Osteoblast (primary cell): ENCODE measurements around the gene TCEA3. TPM values are rescaled to one million over a fixed set of nuclear protein-coding genes. Genes with fewer than 3 reads are reported as not detected.

Experiments used
- DNase-seq: peaks from one replicate; pipeline ENCODE4 v3.0.0; 2011; ENCODE audit warnings: low spot score, mixed read lengths; ENCODE audit not compliant: insufficient read length; ENCODE audit errors: missing footprints
- H2AFZ ChIP-seq: 2 replicates; pipeline ENCODE4 v1.6.0; 2011; ENCODE audit warnings: mild to moderate bottlenecking, low read length
- H3K27ac ChIP-seq: 2 replicates; pipeline ENCODE4 v1.5.1; 2011; ENCODE audit warnings: mild to moderate bottlenecking, low read depth, low read length, moderate library complexity
- H3K27me3 ChIP-seq: 2 replicates; pipeline ENCODE4 v1.6.0; 2012; ENCODE audit warnings: mild to moderate bottlenecking, control low read depth, inconsistent platforms, low read length, moderate library complexity; ENCODE audit not compliant: insufficient read depth
- H3K36me3 ChIP-seq: 2 replicates; pipeline ENCODE4 v1.5.1; 2011; ENCODE audit warnings: mild to moderate bottlenecking, low read length, control low read depth, moderate library complexity; ENCODE audit not compliant: insufficient read depth
- H3K4me1 ChIP-seq: 2 replicates; pipeline ENCODE4 v1.5.1; 2011; ENCODE audit warnings: mild to moderate bottlenecking, low read length, control low read depth, moderate library complexity; ENCODE audit not compliant: insufficient read depth
- H3K4me2 ChIP-seq: 2 replicates; pipeline ENCODE4 v1.6.0; 2011; ENCODE audit warnings: mild to moderate bottlenecking, low read length; ENCODE audit not compliant: insufficient read depth
- H3K4me3 ChIP-seq: fragments of 200-600 bp; sonication (generic); 3 replicates; pipeline ENCODE4 v1.5.1; 2012; ENCODE audit warnings: mild to moderate bottlenecking, low read length, inconsistent platforms; ENCODE audit not compliant: insufficient read depth
- H3K79me2 ChIP-seq: 2 replicates; pipeline ENCODE4 v1.6.0; 2012; ENCODE audit warnings: mild to moderate bottlenecking, low read length, control low read depth, inconsistent platforms; ENCODE audit not compliant: insufficient read depth
- H3K9me3 ChIP-seq: 2 replicates; pipeline ENCODE4 v1.5.1; 2011; ENCODE audit warnings: low read depth, low read length, control low read depth
- H4K20me1 ChIP-seq: 2 replicates; pipeline ENCODE4 v1.6.0; 2012; ENCODE audit warnings: mild to moderate bottlenecking, low read length, control low read depth; ENCODE audit not compliant: insufficient read depth
- total RNA-seq: library from RNA; depleted of rRNA; stranded (reverse); fragments of >200 nt; gene quantifications from 2 replicates; pipeline ENCODE4 v1.2.3, GENCODE V29; 2012
- TF ChIP-seq, protein P1 (sequence below): IDR thresholded peaks from 2 replicates; pipeline ENCODE4 v1.5.1; 2011; ENCODE audit warnings: mild to moderate bottlenecking, low read depth, low read length, moderate library complexity; ENCODE audit errors: extremely low read depth

TCEA3 gene
- 28.9 and 31.5 TPM in 2 replicates for total RNA-seq

DNA sequence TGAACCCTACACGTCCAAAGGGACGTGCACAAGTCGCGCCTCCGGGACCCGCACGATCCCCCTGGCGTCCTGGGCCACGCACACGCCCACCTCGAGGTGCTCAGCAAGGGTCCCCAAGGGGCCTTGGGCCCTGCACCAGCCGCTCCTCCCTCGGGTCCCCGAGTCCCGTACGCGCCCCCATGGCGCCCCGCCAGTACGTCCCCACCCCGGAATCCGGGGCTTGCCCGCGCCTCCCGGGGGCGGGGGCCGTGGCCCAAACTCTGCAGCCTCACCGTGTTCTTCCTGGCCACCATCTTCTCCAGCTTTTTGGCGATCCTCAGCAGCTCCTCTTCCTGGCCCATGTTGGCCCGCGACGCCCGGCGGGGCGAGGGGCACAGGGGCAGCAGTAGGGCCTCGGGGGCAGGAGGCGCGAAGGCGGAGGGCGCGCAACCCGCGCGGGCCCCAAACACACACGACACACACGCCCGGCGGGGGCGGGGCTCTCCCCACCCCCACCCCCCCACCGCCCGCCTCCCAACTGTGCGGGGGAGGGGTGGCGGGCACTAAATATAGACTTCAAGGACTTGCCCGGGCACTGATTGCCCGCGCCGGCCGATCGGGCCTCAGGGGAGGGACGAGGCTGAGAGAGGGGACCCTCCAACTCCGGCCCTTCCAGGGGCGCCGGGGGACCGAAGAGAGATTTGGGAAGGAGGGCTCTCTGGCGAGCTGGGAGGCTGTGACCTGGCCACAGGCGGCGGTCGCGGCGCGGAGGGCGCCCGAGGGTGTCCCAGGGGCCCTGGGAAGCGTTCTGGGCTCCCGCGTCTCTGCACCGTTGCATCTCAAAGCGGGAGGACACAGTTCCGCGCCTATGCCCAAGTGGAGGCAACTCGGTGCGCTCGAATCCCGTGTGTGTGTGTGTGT lies at the start of gene TCEA3:
TCEA3 (minus strand) TSS at position 456 of the 900 bp plus-strand sequence; CDS start at position 341, 115 bp downstream.
- H3K27me3 ChIP-seq: no peaks in the 10 kb centered on the region
- no peaks in the 10 kb centered on the region for H3K36me3 ChIP-seq
- H4K20me1 ChIP-seq: peaks cover 6% of the 10 kb centered on the region
- H3K4me3 ChIP-seq: peak within 1 kb of the TSS; percentile 76
- DNase-seq: peak; percentile 91
- peak within 1 kb of the TSS; percentile 86 for H3K4me2 ChIP-seq
- no peaks in the 10 kb centered on the region for H3K9me3 ChIP-seq
- TF ChIP-seq, protein P1, sequence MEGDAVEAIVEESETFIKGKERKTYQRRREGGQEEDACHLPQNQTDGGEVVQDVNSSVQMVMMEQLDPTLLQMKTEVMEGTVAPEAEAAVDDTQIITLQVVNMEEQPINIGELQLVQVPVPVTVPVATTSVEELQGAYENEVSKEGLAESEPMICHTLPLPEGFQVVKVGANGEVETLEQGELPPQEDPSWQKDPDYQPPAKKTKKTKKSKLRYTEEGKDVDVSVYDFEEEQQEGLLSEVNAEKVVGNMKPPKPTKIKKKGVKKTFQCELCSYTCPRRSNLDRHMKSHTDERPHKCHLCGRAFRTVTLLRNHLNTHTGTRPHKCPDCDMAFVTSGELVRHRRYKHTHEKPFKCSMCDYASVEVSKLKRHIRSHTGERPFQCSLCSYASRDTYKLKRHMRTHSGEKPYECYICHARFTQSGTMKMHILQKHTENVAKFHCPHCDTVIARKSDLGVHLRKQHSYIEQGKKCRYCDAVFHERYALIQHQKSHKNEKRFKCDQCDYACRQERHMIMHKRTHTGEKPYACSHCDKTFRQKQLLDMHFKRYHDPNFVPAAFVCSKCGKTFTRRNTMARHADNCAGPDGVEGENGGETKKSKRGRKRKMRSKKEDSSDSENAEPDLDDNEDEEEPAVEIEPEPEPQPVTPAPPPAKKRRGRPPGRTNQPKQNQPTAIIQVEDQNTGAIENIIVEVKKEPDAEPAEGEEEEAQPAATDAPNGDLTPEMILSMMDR: no peak
- no peak within 1 kb of the TSS for H3K27ac ChIP-seq
- H3K4me1 ChIP-seq: peaks cover 22% of the 10 kb centered on the region
- peak within 1 kb of the TSS; percentile 72 for H2AFZ ChIP-seq
- peaks cover 4% of the 10 kb centered on the region for H3K79me2 ChIP-seq

DNA sequence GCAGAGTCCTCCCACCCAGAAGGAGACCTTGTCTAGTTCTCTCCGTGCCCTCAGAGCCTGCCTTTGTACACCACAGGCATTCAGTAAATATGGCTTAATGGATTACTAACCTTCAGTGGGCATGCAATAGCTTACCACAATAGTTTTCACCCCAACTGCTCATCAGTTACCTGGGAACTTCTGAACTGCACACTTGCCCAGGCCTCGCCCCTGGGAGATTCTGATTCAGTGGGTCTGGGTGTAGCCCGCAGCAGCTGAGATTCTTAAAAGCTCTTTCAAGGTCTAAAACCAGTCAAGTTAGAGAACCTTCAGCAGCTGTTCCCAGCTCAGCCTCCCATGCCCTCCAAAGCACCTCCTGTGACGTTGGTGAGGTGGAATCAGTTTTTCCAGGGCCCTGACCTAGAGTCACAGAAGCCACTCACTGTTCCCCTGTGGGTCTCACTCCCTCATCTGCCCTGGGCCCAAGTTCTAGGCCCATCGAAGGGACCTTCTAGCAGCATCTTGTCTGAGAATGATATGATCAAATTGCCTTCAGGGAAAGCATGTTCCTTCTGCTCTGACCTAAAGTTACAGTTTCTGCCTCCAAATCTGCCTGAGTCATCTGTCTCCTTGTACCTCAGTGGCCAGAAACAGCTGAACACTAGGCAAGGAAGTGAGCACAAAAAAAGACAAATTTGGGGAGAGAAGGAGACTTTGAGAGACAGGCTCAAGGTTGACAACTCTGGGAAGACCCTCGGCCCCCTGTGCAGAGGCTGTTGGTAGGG lies 48.7 kb upstream of the TCEA3 start:
- no peak overlapping the region for H3K4me3 ChIP-seq
- peaks cover 54% of the 10 kb centered on the region for H3K4me1 ChIP-seq
- TF ChIP-seq, protein P1: no peak
- no peaks in the 10 kb centered on the region for H3K36me3 ChIP-seq
- H3K79me2 ChIP-seq: peaks cover 10% of the 10 kb centered on the region
- peak overlapping the region; percentile 20 for H3K4me2 ChIP-seq
- H3K9me3 ChIP-seq: no peaks in the 10 kb centered on the region
- peaks cover 11% of the 10 kb centered on the region for H4K20me1 ChIP-seq
- peak; percentile 58 for DNase-seq
- H3K27me3 ChIP-seq: no peaks in the 10 kb centered on the region
- no peak overlapping the region for H2AFZ ChIP-seq
- peak overlapping the region; percentile 56 for H3K27ac ChIP-seq

DNA sequence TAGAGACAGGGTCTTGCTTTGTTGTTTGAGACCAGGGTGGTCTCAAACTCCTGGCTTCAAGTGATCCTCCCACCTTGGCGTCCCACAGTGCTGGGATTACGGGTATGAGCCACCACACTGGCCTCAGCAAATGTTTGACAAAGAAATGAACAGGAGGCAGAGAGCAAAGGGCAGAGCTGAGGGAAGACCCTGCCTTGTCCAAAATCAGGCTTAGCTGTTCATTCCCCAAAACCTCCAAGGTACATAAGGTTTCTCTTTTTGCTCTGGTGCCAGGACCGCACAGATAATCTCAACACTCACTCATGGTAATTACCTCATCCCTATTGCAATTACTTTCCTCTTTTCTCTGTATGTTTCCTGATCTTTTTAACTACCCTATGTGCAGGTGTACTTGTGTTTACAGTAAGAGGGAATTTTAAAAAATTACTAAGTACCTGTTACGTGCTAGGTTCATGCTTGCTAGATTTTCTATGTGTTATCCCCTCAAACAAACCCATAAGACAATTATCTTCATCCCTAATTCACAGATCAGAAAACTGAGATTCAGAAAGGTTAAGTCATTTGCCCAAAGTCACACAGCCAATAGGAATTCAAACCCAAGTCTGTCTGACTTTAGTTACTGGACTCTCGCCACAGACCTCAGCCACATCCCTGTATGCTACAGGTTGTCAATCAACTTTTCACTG lies 47.9 kb upstream of the TCEA3 start:
- H4K20me1 ChIP-seq: peaks cover 11% of the 10 kb centered on the region

More for the DNA sequence above, 47.9 kb upstream of the TCEA3 start:
- no peak for DNase-seq
- no peaks in the 10 kb centered on the region for H3K27me3 ChIP-seq
- H3K36me3 ChIP-seq: no peaks in the 10 kb centered on the region
- peaks cover 13% of the 10 kb centered on the region for H3K79me2 ChIP-seq
- no peak overlapping the region for H2AFZ ChIP-seq
- H3K4me1 ChIP-seq: peaks cover 54% of the 10 kb centered on the region
- peak overlapping the region; percentile 56 for H3K27ac ChIP-seq
- no peak overlapping the region for H3K4me2 ChIP-seq
- no peak overlapping the region for H3K4me3 ChIP-seq
- H3K9me3 ChIP-seq: no peaks in the 10 kb centered on the region
- TF ChIP-seq, protein P1: no peak
